ENCODE data around the gene NID2. TPM values are rescaled to one million over a fixed set of nuclear protein-coding genes. Genes with fewer than 3 reads are reported as not detected.

Gene NID2
- total RNA-seq, 2 experiments from 2014 or later, result not detected

- Mint-ChIP-seq H3K4me1 (ENCODE audit: low read depth) (peaks cover 9% of the 10 kb centered on the region), H3K9me3 (peaks cover 5% of the 10 kb centered on the region), H3K27ac (no peak overlapping the region), H3K27me3 (no peaks in the 10 kb centered on the region), H3K36me3 (no peaks in the 10 kb centered on the region), H3K4me3 (no peak overlapping the region)
- DNase-seq, result no peak
- intact Hi-C loops (cut with micrococcal nuclease), result no loop called here
- ChIA-PET POLR2A (no interaction called here), CTCF (no interaction called here)
Observed at GRCh38 chr14:52078095-52078531, 9.3 kb upstream of the NID2 start.

- peaks cover 3% of the 10 kb centered on the region for H3K27me3 Mint-ChIP-seq
- H3K27ac Mint-ChIP-seq, result no peak overlapping the region
- ChIA-PET POLR2A (no interaction called here), CTCF (no interaction called here)
- no peak overlapping the region for H3K4me3 Mint-ChIP-seq
- peaks cover 5% of the 10 kb centered on the region for H3K9me3 Mint-ChIP-seq
- H3K36me3 Mint-ChIP-seq, result no peaks in the 10 kb centered on the region
- DNase-seq, result no peak
- H3K4me1 Mint-ChIP-seq (ENCODE audit: low read depth), result peaks cover 12% of the 10 kb centered on the region
- intact Hi-C loops (cut with micrococcal nuclease), result no loop called here
Observed at GRCh38 chr14:52077256-52077979, 8.6 kb upstream of the NID2 start.

GRCh38 chr14:52076334-52076733 lies 7.5 kb upstream of the NID2 start:
- no peaks in the 10 kb centered on the region for H3K36me3 Mint-ChIP-seq
- peaks cover 10% of the 10 kb centered on the region for H3K27me3 Mint-ChIP-seq
- no peak overlapping the region for H3K4me3 Mint-ChIP-seq
- intact Hi-C loops (cut with micrococcal nuclease), result no loop called here
- POLR2A ChIA-PET, result no interaction called here
- DNase-seq, result no peak
- peaks cover 15% of the 10 kb centered on the region for H3K4me1 Mint-ChIP-seq (ENCODE audit: low read depth)
- CTCF ChIA-PET, result no interaction called here
- H3K9me3 Mint-ChIP-seq, result peaks cover 5% of the 10 kb centered on the region
- H3K27ac Mint-ChIP-seq, result no peak overlapping the region

- intact Hi-C loops (cut with micrococcal nuclease), result no loop called here
- H3K4me1 Mint-ChIP-seq (ENCODE audit: low read depth), result peaks cover 16% of the 10 kb centered on the region
- ChIA-PET POLR2A (no interaction called here), CTCF (no interaction called here)
- no peak overlapping the region for H3K4me3 Mint-ChIP-seq
- peaks cover 5% of the 10 kb centered on the region for H3K9me3 Mint-ChIP-seq
- H3K27me3 Mint-ChIP-seq, result peaks cover 18% of the 10 kb centered on the region
- no peak for DNase-seq
- H3K27ac Mint-ChIP-seq, result no peak overlapping the region
- no peaks in the 10 kb centered on the region for H3K36me3 Mint-ChIP-seq
Observed at GRCh38 chr14:52075371-52075770, 6.5 kb upstream of the NID2 start.

GRCh38 chr14:52073251-52073650 lies 4.4 kb upstream of the NID2 start:
- H3K4me1 Mint-ChIP-seq (ENCODE audit: low read depth), result peaks cover 26% of the 10 kb centered on the region
- H3K9me3 Mint-ChIP-seq, result peaks cover 5% of the 10 kb centered on the region
- no peak overlapping the region for H3K27ac Mint-ChIP-seq
- no peak for DNase-seq
- H3K4me3 Mint-ChIP-seq, result no peak overlapping the region
- peaks cover 32% of the 10 kb centered on the region for H3K27me3 Mint-ChIP-seq
- POLR2A ChIA-PET, result no interaction called here
- CTCF ChIA-PET, result no interaction called here
- intact Hi-C loops (cut with micrococcal nuclease), result no loop called here
- no peaks in the 10 kb centered on the region for H3K36me3 Mint-ChIP-seq

- H3K27me3 Mint-ChIP-seq, result peaks cover 42% of the 10 kb centered on the region
- H3K4me1 Mint-ChIP-seq (ENCODE audit: low read depth), result peaks cover 33% of the 10 kb centered on the region
- DNase-seq, result no peak
- H3K36me3 Mint-ChIP-seq, result no peaks in the 10 kb centered on the region
- intact Hi-C loops (cut with micrococcal nuclease), result no loop called here
- POLR2A ChIA-PET, result no interaction called here
- H3K9me3 Mint-ChIP-seq, result peaks cover 5% of the 10 kb centered on the region
- CTCF ChIA-PET, result no interaction called here
- no peak overlapping the region for H3K4me3 Mint-ChIP-seq
- no peak overlapping the region for H3K27ac Mint-ChIP-seq
Observed at GRCh38 chr14:52072266-52072780, 3.5 kb upstream of the NID2 start.

- no peak overlapping the region for H3K27ac Mint-ChIP-seq
- H3K9me3 Mint-ChIP-seq, result peaks cover 5% of the 10 kb centered on the region
- DNase-seq, result no peak
- POLR2A ChIA-PET, result no interaction called here
- H3K4me3 Mint-ChIP-seq, result no peak overlapping the region
- CTCF ChIA-PET, result no interaction called here
- peaks cover 33% of the 10 kb centered on the region for H3K4me1 Mint-ChIP-seq (ENCODE audit: low read depth)
- intact Hi-C loops (cut with micrococcal nuclease), result no loop called here
- no peaks in the 10 kb centered on the region for H3K36me3 Mint-ChIP-seq
- peaks cover 44% of the 10 kb centered on the region for H3K27me3 Mint-ChIP-seq
Observed at GRCh38 chr14:52071675-52072074, 2.8 kb upstream of the NID2 start.

GRCh38 chr14:52070051-52070431 lies 1.2 kb upstream of the NID2 start:
- peaks cover 5% of the 10 kb centered on the region for H3K9me3 Mint-ChIP-seq
- intact Hi-C loops (cut with micrococcal nuclease), result no loop called here
- DNase-seq, result no peak
- ChIA-PET CTCF (interaction anchor here (0.6 to 1.9 kb wide), 5 partner anchors 18 to 61 kb away, joined by 3 to 9 read pairs (median 4); no protein-coding TSS in a partner anchor), POLR2A (no interaction called here)
- H3K27ac Mint-ChIP-seq, result no peak overlapping the region
- no peaks in the 10 kb centered on the region for H3K36me3 Mint-ChIP-seq
- H3K27me3 Mint-ChIP-seq, result peaks cover 47% of the 10 kb centered on the region
- H3K4me1 Mint-ChIP-seq (ENCODE audit: low read depth), result peaks cover 33% of the 10 kb centered on the region
- peak overlapping the region; percentile 27 for H3K4me3 Mint-ChIP-seq

GRCh38 chr14:52069307-52070050 lies 620 bp upstream of the NID2 start:
- peak overlapping the region; percentile 27 for H3K4me3 Mint-ChIP-seq
- ChIA-PET POLR2A (no interaction called here), CTCF (interaction anchor here (0.8 to 1.9 kb wide), 7 partner anchors 18 to 206 kb away, joined by 3 to 9 read pairs (median 4); no protein-coding TSS in a partner anchor)
- peaks cover 5% of the 10 kb centered on the region for H3K9me3 Mint-ChIP-seq
- peaks cover 33% of the 10 kb centered on the region for H3K4me1 Mint-ChIP-seq (ENCODE audit: low read depth)
- H3K27me3 Mint-ChIP-seq, result peaks cover 47% of the 10 kb centered on the region
- H3K36me3 Mint-ChIP-seq, result no peaks in the 10 kb centered on the region
- peak; percentile 34 for DNase-seq
- no peak overlapping the region for H3K27ac Mint-ChIP-seq
- intact Hi-C loops (cut with micrococcal nuclease), result no loop called here

GRCh38 chr14:52067873-52068614 lies 815 bp downstream of the NID2 start:
- H3K27ac Mint-ChIP-seq, result no peak overlapping the region
- H3K4me1 Mint-ChIP-seq (ENCODE audit: low read depth), result peaks cover 24% of the 10 kb centered on the region
- H3K36me3 Mint-ChIP-seq, result no peaks in the 10 kb centered on the region
- peak; percentile 25 for DNase-seq
- peak overlapping the region; percentile 48 for H3K4me3 Mint-ChIP-seq
- no peaks in the 10 kb centered on the region for H3K9me3 Mint-ChIP-seq
- ChIA-PET POLR2A (no interaction called here), CTCF (interaction anchor here (1.2 kb wide), 1 partner anchor 17 kb away, joined by 4 read pairs; no protein-coding TSS in a partner anchor)
- intact Hi-C loops (cut with micrococcal nuclease), result no loop called here
- H3K27me3 Mint-ChIP-seq, result peaks cover 47% of the 10 kb centered on the region

- peaks cover 9% of the 10 kb centered on the region for H3K4me1 Mint-ChIP-seq (ENCODE audit: low read depth)
- no peak for DNase-seq
- no peaks in the 10 kb centered on the region for H3K9me3 Mint-ChIP-seq
- CTCF ChIA-PET, result no interaction called here
- H3K36me3 Mint-ChIP-seq, result no peaks in the 10 kb centered on the region
- no peak overlapping the region for H3K4me3 Mint-ChIP-seq
- peaks cover 20% of the 10 kb centered on the region for H3K27me3 Mint-ChIP-seq
- H3K27ac Mint-ChIP-seq, result no peak overlapping the region
- intact Hi-C loops (cut with micrococcal nuclease), result no loop called here
- POLR2A ChIA-PET, result no interaction called here
Observed at GRCh38 chr14:52064174-52064573, 4.7 kb downstream of the NID2 start.

GRCh38 chr14:52063052-52063462 lies 5.8 kb downstream of the NID2 start:
- no peak overlapping the region for H3K4me3 Mint-ChIP-seq
- H3K36me3 Mint-ChIP-seq, result no peaks in the 10 kb centered on the region
- intact Hi-C loops (cut with micrococcal nuclease), result no loop called here
- H3K4me1 Mint-ChIP-seq (ENCODE audit: low read depth), result peaks cover 5% of the 10 kb centered on the region
- no peak for DNase-seq
- no peaks in the 10 kb centered on the region for H3K9me3 Mint-ChIP-seq
- no peak overlapping the region for H3K27ac Mint-ChIP-seq
- ChIA-PET POLR2A (no interaction called here), CTCF (no interaction called here)
- H3K27me3 Mint-ChIP-seq, result peaks cover 13% of the 10 kb centered on the region
